NCI-H1092 (cell line): ENCODE results near the gene SART1.
"Not testable (repeated sequence)": the region's sequence is repeated elsewhere in the genome, so short reads cannot be mapped to it uniquely, and the experiment has no call there.

Source experiments
- DNase-seq: peaks from one replicate; lab custom pipeline; 2025; lab: John Stamatoyannopoulos, UW

The SART1 gene

GRCh38 chr11:65988791-65989592 is 27.5 kb downstream of the SART1 start:
- DNase-seq, result peak; percentile 93

DNA sequence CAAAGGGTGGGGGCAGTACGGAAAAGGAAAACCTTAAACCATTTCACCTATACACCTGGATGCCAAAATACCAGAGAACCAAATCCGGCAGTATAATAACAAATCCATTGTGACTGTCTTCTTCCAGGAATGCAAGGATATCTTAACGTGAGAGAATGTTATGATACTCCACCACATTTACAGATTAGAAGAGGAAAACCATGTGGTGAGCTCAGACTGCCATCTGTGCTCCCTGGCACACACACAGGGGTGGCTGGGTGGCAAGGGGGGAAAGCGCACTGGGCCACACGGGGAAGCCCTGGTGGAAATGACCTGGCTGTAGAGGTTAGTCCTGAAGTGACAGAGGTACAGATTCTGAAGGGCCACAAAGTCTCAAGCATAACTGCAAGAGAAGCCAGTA is 30.5 kb downstream of the SART1 start:
- no peak for DNase-seq

DNA sequence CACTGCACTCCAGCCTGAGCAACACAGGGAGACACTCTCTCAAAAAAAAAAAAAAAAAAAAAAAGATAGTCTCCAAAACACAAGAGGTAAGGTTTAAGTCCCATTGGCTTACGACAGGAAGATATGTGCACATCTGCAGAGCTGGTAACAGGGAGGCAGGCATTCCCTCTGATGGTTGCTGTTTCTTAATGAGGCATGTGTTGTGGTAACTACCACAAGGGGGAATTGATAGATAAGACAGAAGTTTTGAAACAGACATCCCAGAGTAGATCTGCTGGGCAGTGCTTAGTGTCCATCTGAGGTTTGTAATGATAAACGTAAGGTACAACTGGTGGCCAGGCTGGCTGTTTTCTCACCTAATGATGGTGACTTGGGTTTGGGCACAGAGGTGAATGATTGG is 35.8 kb downstream of the SART1 start:
- DNase-seq, result no peak

DNA sequence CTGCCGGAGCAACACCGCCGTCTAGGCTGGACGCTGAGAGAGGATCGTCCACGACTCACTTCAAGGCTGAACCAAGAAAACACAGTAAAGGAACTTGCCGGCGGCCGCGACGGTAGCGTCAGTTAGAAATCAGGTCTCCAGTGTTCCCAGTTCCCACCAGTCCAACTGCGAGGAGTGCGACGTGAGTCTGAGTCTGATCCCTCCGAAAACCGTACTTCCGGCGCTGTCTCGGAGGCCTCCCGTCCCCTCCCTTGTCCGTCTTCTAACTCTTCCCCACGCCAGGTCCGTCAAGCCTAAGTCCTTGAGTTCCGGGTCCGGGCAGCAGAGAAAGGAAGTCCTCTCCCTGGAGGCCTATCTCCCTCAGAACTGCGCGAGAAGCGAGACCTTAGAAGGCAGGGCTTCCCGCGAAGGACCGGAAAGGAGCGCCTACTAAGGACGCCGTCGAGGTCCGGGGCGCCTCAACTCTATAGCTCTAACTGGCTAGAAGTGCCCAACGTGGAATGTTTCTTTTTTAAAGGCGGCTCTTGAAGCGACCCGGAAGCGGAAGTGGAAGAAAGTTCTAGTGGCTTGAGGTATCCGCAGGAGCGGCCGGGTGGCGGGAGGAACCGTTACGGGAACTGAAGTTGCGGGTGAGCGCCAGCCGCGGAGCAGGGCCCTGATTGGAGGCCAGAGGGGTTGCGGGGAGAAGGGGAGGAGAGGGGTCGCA is 40.6 kb downstream of the SART1 start, which contains the start of the genes BANF1 and EIF1AD:
TSS of gene BANF1 (plus strand) at position 562 of the 706 bp plus-strand sequence. CDS start 748 bp downstream, outside the sequence.
TSS of gene EIF1AD (minus strand) at position 216 of the 706 bp plus-strand sequence. CDS start 1,768 bp downstream, outside the sequence.
- peak; percentile 97 for DNase-seq

- DNase-seq, result no peak
Measured at GRCh38 chr11:66002648-66003225, 41.2 kb downstream of the SART1 start.

GRCh38 chr11:66003291-66003690 is 41.8 kb downstream of the SART1 start:
- no peak for DNase-seq

GRCh38 chr11:66004186-66004585 is 42.7 kb downstream of the SART1 start:
- DNase-seq, result no peak

DNA sequence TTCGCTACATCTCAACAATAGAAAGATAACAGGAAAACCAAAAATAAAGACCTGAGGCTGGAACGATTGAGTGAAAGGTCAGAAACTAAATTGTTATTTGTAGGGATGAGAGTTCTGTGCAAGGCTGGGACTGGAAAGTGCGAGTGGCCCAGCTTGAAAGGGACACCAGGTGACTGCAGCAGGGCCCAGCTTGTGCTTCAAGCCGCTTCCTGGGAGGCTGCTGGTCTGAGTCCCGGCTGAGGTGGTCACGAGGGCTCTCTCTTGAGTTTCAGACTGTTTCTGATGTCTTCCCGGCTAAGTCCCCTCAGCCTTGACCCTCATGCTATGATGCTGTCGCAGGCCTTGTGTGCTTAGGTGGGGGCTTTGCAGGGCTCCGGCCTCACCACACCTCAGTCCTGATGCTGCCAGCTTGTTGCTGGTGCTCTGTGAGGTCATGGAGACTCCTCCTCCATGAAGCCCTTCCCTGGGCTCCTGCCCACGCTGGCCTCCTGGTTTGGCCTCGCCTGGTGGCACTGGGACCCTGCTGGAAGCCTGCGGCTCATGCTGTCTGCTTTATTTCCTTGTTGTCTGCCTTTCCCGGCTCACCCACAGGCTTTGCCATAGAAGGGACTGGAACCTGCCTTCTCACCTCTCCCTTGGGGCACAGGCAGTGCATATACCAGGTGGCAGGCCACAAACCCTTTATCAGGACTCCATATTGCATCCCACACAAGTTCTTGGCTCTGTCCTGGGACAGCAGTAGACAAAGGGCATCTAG is 44.8 kb downstream of the SART1 start:
- no peak for DNase-seq

DNA sequence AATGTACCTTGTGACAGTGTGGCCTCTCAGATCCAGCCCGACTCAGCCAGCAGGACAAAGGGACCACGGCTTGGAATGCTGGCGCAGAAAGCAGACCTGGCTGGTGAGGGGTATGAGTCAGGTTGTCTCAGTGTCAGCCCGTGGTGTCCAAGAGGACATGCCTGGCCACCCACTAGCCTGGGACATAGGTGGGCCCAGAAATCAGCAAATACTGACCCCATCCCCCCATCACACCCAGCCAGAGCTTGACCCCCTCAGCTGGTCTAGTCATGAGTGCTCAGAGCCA is 45.3 kb downstream of the SART1 start:
- DNase-seq, result no peak

- no peak for DNase-seq
Measured at GRCh38 chr11:66007201-66007634, 45.7 kb downstream of the SART1 start.

DNA sequence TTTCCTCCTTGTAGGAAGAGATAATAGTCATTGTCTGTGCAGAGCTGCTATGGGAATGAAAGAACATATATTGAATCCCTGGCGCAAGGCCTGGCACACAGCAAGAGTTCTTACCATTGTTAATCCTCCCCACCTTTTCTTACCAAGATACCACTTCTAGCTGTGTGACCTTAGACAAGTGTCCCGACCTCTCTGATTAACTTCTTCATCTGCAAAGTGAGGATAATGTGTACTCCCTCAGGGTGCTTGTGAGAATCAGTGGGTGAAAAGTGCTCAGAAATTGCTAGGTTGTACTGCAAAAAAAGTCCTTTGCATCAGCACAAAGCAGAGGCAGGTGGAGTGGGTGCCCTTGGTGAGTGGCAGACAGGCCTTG is 46.5 kb downstream of the SART1 start:
- DNase-seq, result no peak

GRCh38 chr11:66008468-66009101 is 47.1 kb downstream of the SART1 start:
- no peak for DNase-seq

GRCh38 chr11:66010036-66010435 is 48.5 kb downstream of the SART1 start:
- DNase-seq, result not testable (repeated sequence)

DNA sequence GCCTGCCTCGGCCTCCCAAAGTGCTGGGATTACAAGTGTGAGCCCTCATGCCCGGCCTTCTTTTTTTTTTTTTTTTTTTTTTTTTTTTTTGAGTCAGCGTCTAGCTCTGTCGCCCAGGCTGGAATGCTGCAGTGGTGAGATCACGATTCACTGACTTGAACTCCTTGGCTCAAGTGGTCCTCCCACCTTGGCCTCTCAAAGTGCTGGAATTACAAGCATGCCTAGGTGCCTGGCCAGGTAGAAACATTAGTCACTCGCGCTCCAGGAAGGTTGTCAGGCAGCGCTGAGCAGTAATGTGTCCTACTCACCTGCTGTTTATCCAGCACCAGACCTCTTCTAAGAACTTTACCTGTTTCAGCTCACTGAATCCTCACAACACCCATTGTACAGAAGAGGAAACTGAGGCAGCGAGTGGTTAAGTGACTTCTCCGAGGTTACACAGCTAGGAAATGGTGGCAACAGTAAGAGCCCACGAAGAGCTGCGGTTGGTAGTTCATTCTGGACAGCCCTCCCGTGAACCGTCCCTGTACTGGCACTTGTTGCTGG is 49.8 kb downstream of the SART1 start:
- DNase-seq, result no peak

GRCh38 chr11:66011785-66012303 is 50.3 kb downstream of the SART1 start, which contains the start of gene CST6:
TSS of gene CST6 (plus strand) at chr11:66012008. CDS start at chr11:66012045, 37 bp downstream.
- no peak for DNase-seq

DNA sequence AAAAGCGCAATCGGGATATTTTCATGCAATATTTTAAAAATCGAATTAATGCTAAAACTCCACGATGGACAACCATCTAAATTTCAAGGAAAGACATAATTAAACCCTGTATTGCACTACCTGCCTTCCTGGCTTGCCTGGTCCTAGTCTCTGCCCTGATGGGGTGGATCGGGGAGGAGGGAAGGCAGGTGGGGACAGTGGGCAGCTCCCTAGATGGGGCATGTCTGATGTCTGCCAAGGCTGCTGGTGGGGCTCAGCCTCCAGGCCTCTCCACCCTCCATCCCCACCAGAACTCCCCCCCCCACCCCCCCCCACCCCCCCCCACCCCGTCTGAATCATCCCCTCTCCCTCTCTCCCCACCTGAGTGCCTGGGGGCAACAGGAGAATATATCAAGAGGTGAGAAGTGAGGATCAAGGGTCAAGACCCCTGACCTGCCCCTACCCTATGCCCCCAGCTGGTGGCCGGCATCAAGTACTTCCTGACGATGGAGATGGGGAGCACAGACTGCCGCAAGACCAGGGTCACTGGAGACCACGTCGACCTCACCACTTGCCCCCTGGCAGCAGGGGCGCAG is 50.9 kb downstream of the SART1 start:
- no peak for DNase-seq

GRCh38 chr11:66012946-66013761 is 51.6 kb downstream of the SART1 start:
- DNase-seq, result no peak

DNA sequence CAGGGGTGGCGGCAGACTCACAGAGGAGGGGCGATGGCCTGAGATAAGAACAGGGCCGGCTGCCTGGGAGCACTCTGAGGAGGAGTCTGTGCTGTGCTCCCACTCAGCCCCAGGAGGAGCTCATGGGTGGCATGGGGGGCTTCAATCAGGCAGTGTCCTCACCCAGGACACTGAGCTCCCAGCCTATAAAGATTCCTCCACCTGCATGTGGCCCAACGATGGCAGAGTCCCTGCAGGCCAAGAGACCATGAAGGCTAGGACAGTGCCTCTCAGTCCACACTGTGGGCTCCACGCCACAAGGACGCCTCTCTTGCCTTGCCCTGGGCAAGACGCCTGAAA is 52.2 kb downstream of the SART1 start:
- no peak for DNase-seq

DNA sequence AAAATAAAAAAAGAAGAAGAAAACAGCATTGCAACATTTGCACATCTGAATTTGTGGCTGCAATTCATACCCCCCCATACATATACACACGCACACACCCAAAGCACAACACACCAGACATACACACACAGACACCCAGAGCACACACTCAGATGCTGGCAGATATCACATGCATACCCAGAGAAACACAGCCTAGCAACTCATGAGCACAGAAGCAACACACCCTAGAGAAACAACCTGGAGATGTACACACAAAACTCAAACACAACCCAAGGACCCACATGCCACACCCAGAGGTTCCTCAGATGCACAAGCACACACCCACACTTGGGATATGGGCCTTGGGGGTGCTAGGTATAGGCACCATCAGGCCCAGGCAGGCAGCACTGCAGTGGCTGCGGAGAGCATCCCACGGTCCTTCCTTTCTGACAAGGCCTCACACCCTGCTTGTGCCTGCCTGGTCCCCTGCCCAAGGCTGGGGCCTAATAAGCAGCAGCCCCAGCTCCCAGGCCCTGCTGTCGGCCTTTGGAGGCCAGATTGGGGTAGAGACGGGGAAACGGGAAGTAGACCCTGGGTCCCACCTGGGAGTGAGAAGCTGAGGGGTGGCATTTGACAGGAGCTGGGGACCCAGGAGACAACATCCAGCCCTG is 53.4 kb downstream of the SART1 start:
- DNase-seq, result no peak
